CD14-positive monocyte (primary cell): ENCODE results near the gene SIM1. TPM values are rescaled to one million over a fixed set of nuclear protein-coding genes. Genes with fewer than 3 reads are reported as not detected.

Source experiments
- DNase-seq, 3 donors: peaks; one replicate each; pipeline ENCODE4 v3.0.0-alpha.2; 2011 to 2022
- H2AFZ ChIP-seq: 2 replicates; pipeline ENCODE4 v1.6.0; 2012; ENCODE audit warnings: mild to moderate bottlenecking, low read depth, low read length, inconsistent platforms; ENCODE audit not compliant: insufficient read depth, poor library complexity, severe bottlenecking
- H3K27ac ChIP-seq, 2 donors: 1 replicate in 1 of 2; 2 replicates in 1 of 2; pipeline ENCODE4 v1.5.1; 2012 to 2013; ENCODE audit warnings: low read length in 2 of 2, control low read depth in 1 of 2, inconsistent platforms in 1 of 2, low read depth in 1 of 2, mild to moderate bottlenecking in 1 of 2
- H3K27me3 ChIP-seq, 2 donors: one replicate each; pipeline versions ENCODE4 v1.6.0 to v1.6.1; 2011 to 2013; ENCODE audit warnings: low read length in 2 of 2; ENCODE audit not compliant: control insufficient read depth in 2 of 2, insufficient read depth in 2 of 2
- H3K36me3 ChIP-seq, 2 donors: replicated peaks in 1 of 2; 1 replicate in 1 of 2; 2 replicates in 1 of 2; pipeline versions ENCODE4 v1.5.1 to v1.6.1; 2012 to 2013; ENCODE audit warnings: low read length in 2 of 2, control low read depth in 1 of 2, inconsistent platforms in 1 of 2, mild to moderate bottlenecking in 1 of 2; ENCODE audit not compliant: insufficient read depth in 2 of 2, control insufficient read depth in 1 of 2
- H3K4me1 ChIP-seq, 2 donors: 1 replicate in 1 of 2; 2 replicates in 1 of 2; pipeline versions ENCODE4 v1.5.1 to v1.6.1; 2012 to 2013; ENCODE audit warnings: low read length in 2 of 2, control low read depth in 1 of 2, inconsistent platforms in 1 of 2, mild to moderate bottlenecking in 1 of 2, moderate library complexity in 1 of 2; ENCODE audit not compliant: insufficient read depth in 2 of 2, control insufficient read depth in 1 of 2
- H3K4me2 ChIP-seq: replicated peaks from 2 replicates; pipeline ENCODE3; 2012; ENCODE audit warnings: low read length, moderate library complexity, mild to moderate bottlenecking; ENCODE audit not compliant: poor library complexity, severe bottlenecking; ENCODE audit errors: extremely low read depth
- H3K4me3 ChIP-seq, 3 experiments: fragments of 200-600 bp in 1 of 3; sonication (generic) in 1 of 3; replicated peaks in 1 of 3; 1 replicate in 2 of 3; 2 replicates in 1 of 3; pipeline ENCODE4 v1.5.1; 2011 to 2013; ENCODE audit warnings: low read length in 3 of 3, mild to moderate bottlenecking in 3 of 3, control low read depth in 2 of 3, low read depth in 2 of 3, inconsistent platforms in 1 of 3, moderate library complexity in 1 of 3
- H3K79me2 ChIP-seq: 2 replicates; pipeline ENCODE4 v1.6.0; 2012; ENCODE audit warnings: mild to moderate bottlenecking, control low read depth, inconsistent platforms, low read length, moderate library complexity; ENCODE audit not compliant: insufficient read depth
- H3K9ac ChIP-seq: 2 replicates; pipeline ENCODE4 v1.6.0; 2017; ENCODE audit warnings: low read length, mild to moderate bottlenecking; ENCODE audit not compliant: insufficient read depth, poor library complexity, severe bottlenecking
- H3K9me3 ChIP-seq, 2 donors: replicated peaks in 1 of 2; 1 replicate in 1 of 2; 2 replicates in 1 of 2; pipeline versions ENCODE4 v1.5.1 to v1.6.1; 2012 to 2013; ENCODE audit warnings: low read length in 2 of 2, control low read depth in 1 of 2; ENCODE audit not compliant: control insufficient read depth in 1 of 2, insufficient read depth in 1 of 2
- H4K20me1 ChIP-seq: 2 replicates; pipeline ENCODE4 v1.6.0; 2012; ENCODE audit warnings: mild to moderate bottlenecking, low read length, control low read depth, moderate library complexity; ENCODE audit not compliant: insufficient read depth
- H3K27ac Mint-ChIP-seq, 7 donors: one replicate each; pipeline ENCODE4 v1.8.0; 2020; ENCODE audit warnings: mild to moderate bottlenecking in 7 of 7, mixed read lengths in 7 of 7, moderate library complexity in 6 of 7, inconsistent platforms in 2 of 7
- H3K27me3 Mint-ChIP-seq, 3 donors: one replicate each; pipeline ENCODE4 v1.8.0; 2021 to 2022; ENCODE audit warnings: low read depth in 3 of 3, mild to moderate bottlenecking in 3 of 3, mixed read lengths in 3 of 3, moderate library complexity in 3 of 3, inconsistent platforms in 1 of 3
- H3K36me3 Mint-ChIP-seq, 2 donors: one replicate each; pipeline ENCODE4 v1.8.0; 2020; ENCODE audit warnings: mixed read lengths in 2 of 2, inconsistent platforms in 1 of 2, mild to moderate bottlenecking in 1 of 2
- H3K4me1 Mint-ChIP-seq: one replicate; pipeline ENCODE4 v1.8.0; 2020; ENCODE audit warnings: mild to moderate bottlenecking, mixed read lengths
- H3K4me3 Mint-ChIP-seq, 2 donors: one replicate each; pipeline ENCODE4 v1.8.0; 2020; ENCODE audit warnings: mild to moderate bottlenecking in 2 of 2, mixed read lengths in 2 of 2, moderate library complexity in 1 of 2
- H3K9me3 Mint-ChIP-seq, 7 donors: one replicate each; pipeline ENCODE4 v1.8.0; 2020 to 2022; ENCODE audit warnings: mixed read lengths in 7 of 7, mild to moderate bottlenecking in 6 of 7, moderate library complexity in 6 of 7, inconsistent platforms in 2 of 7
- WGBS: methylation state at CpG from one replicate; pipeline ENCODE4 v1.1.5; 2013; ENCODE audit warnings: missing lambda C conversion rate; ENCODE audit not compliant: insufficient coverage; 5-methylcytosine and 5-hydroxymethylcytosine counted together
- intact Hi-C, 2 donors: fragments of 100-400 bp; cut with micrococcal nuclease; formaldehyde crosslinking; loops; one replicate each; pipeline versions ENCODE4 v1.15.0 to v1.15.1; 2023
- polyA plus RNA-seq, 3 donors: library from polyadenylated mRNA; depleted of rRNA in 1 of 3; unstranded in 2 of 3; stranded (reverse) in 1 of 3; fragments of 300-500 nt in 2 of 3; fragments of >200 nt in 1 of 3; fragmentation: Illumina TruSeq in 2 of 3; gene quantifications; 1 replicate in 2 of 3; 2 replicates in 1 of 3; pipeline ENCODE4 v1.2.3, GENCODE V29; 2012 to 2021
- TF ChIP-seq, protein P1 (sequence below): fragments of 200-600 bp; IDR thresholded peaks from one replicate; pipeline ENCODE4 v1.8.0; 2022; ENCODE audit warnings: antibody characterized with exemption, mild to moderate bottlenecking

SIM1 gene
- polyA plus RNA-seq, 3 donors, result not detected

DNA sequence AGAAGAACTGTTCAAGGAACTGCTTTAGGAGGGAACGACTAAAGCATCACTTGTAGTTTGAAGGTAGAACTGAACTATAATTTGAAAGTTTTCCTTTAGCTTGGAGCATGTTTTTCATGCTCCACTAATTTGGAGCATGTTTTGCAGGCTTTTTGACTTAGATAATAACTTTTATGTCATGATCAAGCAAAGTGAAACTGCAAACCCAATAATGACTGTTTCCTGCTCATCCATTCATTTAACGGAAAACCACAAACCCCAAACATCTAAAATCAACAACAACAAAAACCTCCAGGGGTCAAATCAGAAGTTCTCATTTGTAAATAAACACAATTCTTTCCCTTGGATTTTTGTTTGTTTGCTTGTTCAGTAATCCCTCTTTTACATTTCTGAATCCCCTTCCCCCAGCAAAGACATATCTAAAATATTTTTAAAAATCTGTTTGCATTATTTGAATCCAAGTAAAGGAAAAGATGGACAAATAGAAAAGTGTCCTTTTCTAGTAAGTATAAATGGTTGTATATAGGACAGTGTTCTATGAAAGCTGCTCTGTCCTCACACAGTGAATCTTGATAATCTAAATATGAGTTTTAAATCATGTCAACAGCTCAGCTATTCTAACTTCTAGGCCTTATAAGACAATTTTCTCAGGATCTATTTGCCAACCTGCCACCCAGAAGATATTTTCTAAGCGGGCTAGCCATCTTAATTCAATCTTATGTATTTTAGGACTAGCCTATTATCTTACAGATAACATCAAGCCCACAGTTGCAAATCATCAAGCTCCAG is 2.6 kb downstream of the SIM1 start:
- no CpG with 5 or more reads among the region's 3 CpGs for WGBS
- Histone ChIP-seq H3K4me1 (peaks cover 7 to 10% of the 10 kb centered on the region in 2 donors), H3K79me2 (no peaks in the 10 kb centered on the region), H4K20me1 (no peaks in the 10 kb centered on the region), H3K27me3 (peaks cover 93 to 99% of the 10 kb centered on the region in 2 donors), H3K9me3 (peaks cover 0 to 82% of the 10 kb centered on the region in 2 donors), H2AFZ (no peak overlapping the region), H3K9ac (no peak overlapping the region), H3K36me3 (no peaks in the 10 kb centered on the region), H3K27ac (no peak overlapping the region), H3K4me2 (no peak overlapping the region), H3K4me3 (no peak overlapping the region)
- peaks cover 27 to 68% (median 66%) of the 10 kb centered on the region in 3 donors for H3K27me3 Mint-ChIP-seq
- peaks cover 19% of the 10 kb centered on the region for H3K4me1 Mint-ChIP-seq
- H3K9me3 Mint-ChIP-seq, result peaks cover 0 to 52% (median 32%) of the 10 kb centered on the region in 7 donors
- TF ChIP-seq, protein P1, sequence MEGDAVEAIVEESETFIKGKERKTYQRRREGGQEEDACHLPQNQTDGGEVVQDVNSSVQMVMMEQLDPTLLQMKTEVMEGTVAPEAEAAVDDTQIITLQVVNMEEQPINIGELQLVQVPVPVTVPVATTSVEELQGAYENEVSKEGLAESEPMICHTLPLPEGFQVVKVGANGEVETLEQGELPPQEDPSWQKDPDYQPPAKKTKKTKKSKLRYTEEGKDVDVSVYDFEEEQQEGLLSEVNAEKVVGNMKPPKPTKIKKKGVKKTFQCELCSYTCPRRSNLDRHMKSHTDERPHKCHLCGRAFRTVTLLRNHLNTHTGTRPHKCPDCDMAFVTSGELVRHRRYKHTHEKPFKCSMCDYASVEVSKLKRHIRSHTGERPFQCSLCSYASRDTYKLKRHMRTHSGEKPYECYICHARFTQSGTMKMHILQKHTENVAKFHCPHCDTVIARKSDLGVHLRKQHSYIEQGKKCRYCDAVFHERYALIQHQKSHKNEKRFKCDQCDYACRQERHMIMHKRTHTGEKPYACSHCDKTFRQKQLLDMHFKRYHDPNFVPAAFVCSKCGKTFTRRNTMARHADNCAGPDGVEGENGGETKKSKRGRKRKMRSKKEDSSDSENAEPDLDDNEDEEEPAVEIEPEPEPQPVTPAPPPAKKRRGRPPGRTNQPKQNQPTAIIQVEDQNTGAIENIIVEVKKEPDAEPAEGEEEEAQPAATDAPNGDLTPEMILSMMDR, result no peak
- H3K27ac Mint-ChIP-seq, result no peak overlapping the region
- intact Hi-C loops, result no loop called here
- H3K4me3 Mint-ChIP-seq, result peak overlapping the region in 1 of 2 donors; percentile 77
- peaks cover 0 to 9% of the 10 kb centered on the region in 2 donors for H3K36me3 Mint-ChIP-seq
- no peak for DNase-seq

DNA sequence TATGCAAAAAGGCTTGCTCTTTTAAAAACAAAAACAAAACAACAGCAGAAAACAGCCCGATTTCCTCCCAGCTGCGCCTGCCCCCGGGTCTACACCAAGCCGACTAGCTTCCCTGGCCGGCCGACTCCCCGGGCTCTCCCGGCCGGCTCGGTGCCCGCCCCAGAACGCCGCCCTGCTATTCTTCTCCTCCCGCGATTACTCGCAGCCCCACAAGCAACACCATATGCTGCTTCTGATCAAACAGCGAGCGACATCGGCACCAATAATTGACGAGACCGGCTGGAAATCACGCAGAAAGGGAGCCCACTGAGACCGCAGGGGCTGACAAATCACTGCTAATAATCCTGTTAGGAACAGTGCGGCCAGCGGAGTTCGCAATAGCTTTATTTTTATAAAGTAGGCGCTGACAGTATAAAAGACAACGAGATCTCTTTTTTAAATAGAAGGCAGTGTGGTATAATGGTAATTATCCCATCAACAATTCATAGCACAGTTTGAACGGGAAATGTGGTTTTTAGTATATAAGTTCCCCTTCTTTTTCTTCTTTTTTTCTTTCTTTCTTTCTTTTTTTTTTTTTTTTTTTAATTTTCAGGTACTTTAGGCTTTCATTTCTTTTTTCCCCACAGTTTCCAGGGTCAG is 3.3 kb downstream of the SIM1 start:
- TF ChIP-seq, protein P1, result no peak
- Histone ChIP-seq H2AFZ (no peak overlapping the region), H3K9ac (no peak overlapping the region), H3K4me2 (no peak overlapping the region), H3K4me1 (peaks cover 7 to 10% of the 10 kb centered on the region in 2 donors), H3K79me2 (no peaks in the 10 kb centered on the region), H3K9me3 (peaks cover 0 to 82% of the 10 kb centered on the region in 2 donors), H4K20me1 (no peaks in the 10 kb centered on the region), H3K4me3 (no peak overlapping the region), H3K36me3 (no peaks in the 10 kb centered on the region), H3K27me3 (peaks cover 94 to 99% of the 10 kb centered on the region in 2 donors), H3K27ac (no peak overlapping the region)
- peaks cover 0 to 45% (median 25%) of the 10 kb centered on the region in 7 donors for H3K9me3 Mint-ChIP-seq
- no peak overlapping the region for H3K27ac Mint-ChIP-seq
- WGBS, result 6% methylated on average over 20 of the region's 29 CpGs
- no peak for DNase-seq
- intact Hi-C loops, result no loop called here
- peaks cover 0 to 9% of the 10 kb centered on the region in 2 donors for H3K36me3 Mint-ChIP-seq
- peaks cover 17% of the 10 kb centered on the region for H3K4me1 Mint-ChIP-seq
- H3K27me3 Mint-ChIP-seq, result peaks cover 20 to 61% (median 59%) of the 10 kb centered on the region in 3 donors
- H3K4me3 Mint-ChIP-seq, result peak overlapping the region in 1 of 2 donors; percentile 77
